GM13976 (cell line): ENCODE results near the gene PLXND1.

Experiments used
- DNase-seq: peaks from one replicate; pipeline ENCODE4 v3.0.0; 2012; ENCODE audit warnings: low spot score
- CTCF ChIP-seq: IDR thresholded peaks from 2 replicates; pipeline ENCODE4 v1.5.1; 2012; ENCODE audit warnings: borderline replicate concordance, mild to moderate bottlenecking; ENCODE audit not compliant: insufficient read depth; ENCODE audit errors: extremely low read depth, missing control alignments, control extremely low read depth
- in situ Hi-C: fragments of 300-500 bp; cut with MboI; formaldehyde crosslinking; loops from one replicate; pipeline ENCODE4 v1.12.0; 2022; ENCODE audit warnings: low sequenced_read_pairs, mixed read lengths, inconsistent platforms; ENCODE audit not compliant: unreplicated experiment

PLXND1 gene

GRCh38 chr3:129622933-129623332, 16.5 kb upstream of the PLXND1 start:
- no peak for DNase-seq
- TF ChIP-seq CTCF = no peak
- in situ Hi-C loops = no loop called here

GRCh38 chr3:129622226-129622874, 15.9 kb upstream of the PLXND1 start:
- no peak for TF ChIP-seq CTCF

GRCh38 chr3:129621626-129622225, 15.2 kb upstream of the PLXND1 start:
- DNase-seq = no peak
- in situ Hi-C loops = no loop called here
- no peak for TF ChIP-seq CTCF

More at GRCh38 chr3:129622226-129622874, 15.9 kb upstream of the PLXND1 start:
- in situ Hi-C loops = no loop called here
- DNase-seq = no peak

GRCh38 chr3:129620828-129621559, 14.5 kb upstream of the PLXND1 start:
- no peak for DNase-seq
- in situ Hi-C loops = no loop called here
- no peak for TF ChIP-seq CTCF

GRCh38 chr3:129619726-129620162, 13.3 kb upstream of the PLXND1 start:
- no peak for DNase-seq
- in situ Hi-C loops = no loop called here
- no peak for TF ChIP-seq CTCF

- in situ Hi-C loops = no loop called here
- no peak for TF ChIP-seq CTCF
- no peak for DNase-seq
Observed at GRCh38 chr3:129618901-129619671, 12.6 kb upstream of the PLXND1 start.
